Neural cell (in vitro differentiated cells): ENCODE results near the gene PANK4. TPM values are rescaled to one million over a fixed set of nuclear protein-coding genes. Genes with fewer than 3 reads are reported as not detected.

ENCODE experiments used
- H2AFZ ChIP-seq: fragments of 200-600, 300-800 bp; sonication (generic), shearing (Covaris generic); 2 replicates; pipeline ENCODE4 v1.6.0; 2014; ENCODE audit warnings: low read depth, mild to moderate bottlenecking, antibody characterized with exemption, low read length, moderate library complexity
- H3F3A ChIP-seq: fragments of 200-600 bp; shearing (Covaris generic); 2 replicates; pipeline ENCODE4 v1.6.1; 2016; ENCODE audit warnings: mild to moderate bottlenecking, moderate library complexity, mixed read lengths, antibody characterized with exemption, low read length; ENCODE audit not compliant: insufficient read depth, poor library complexity, severe bottlenecking
- H3K27ac ChIP-seq: fragments of 200-600, 300-800 bp; sonication (generic), shearing (Covaris generic); 2 replicates; pipeline ENCODE4 v1.5.1; 2014; ENCODE audit warnings: mild to moderate bottlenecking, low read length, moderate library complexity
- H3K27me3 ChIP-seq: fragments of 300-800, 200-600 bp; sonication (generic), shearing (Covaris generic); 2 replicates; pipeline ENCODE4 v1.6.0; 2014; ENCODE audit warnings: mild to moderate bottlenecking, low read depth, low read length, moderate library complexity; ENCODE audit not compliant: insufficient read depth
- H3K36me3 ChIP-seq: fragments of 300-800, 200-600 bp; sonication (generic), shearing (Covaris generic); 2 replicates; pipeline ENCODE4 v1.5.1; 2014; ENCODE audit warnings: mild to moderate bottlenecking, antibody characterized with exemption, low read length, moderate library complexity; ENCODE audit not compliant: insufficient read depth
- H3K4me2 ChIP-seq: fragments of 300-800, 200-600 bp; sonication (generic), shearing (Covaris generic); 2 replicates; pipeline ENCODE4 v1.6.0; 2014; ENCODE audit warnings: mild to moderate bottlenecking, low read length
- H3K4me3 ChIP-seq: fragments of 300-800, 200-600 bp; sonication (generic), shearing (Covaris generic); 2 replicates; pipeline ENCODE4 v1.5.1; 2014; ENCODE audit warnings: mild to moderate bottlenecking, low read length, moderate library complexity
- H3K79me2 ChIP-seq: fragments of 200-600 bp; shearing (Covaris generic); replicated peaks from 2 replicates; pipeline ENCODE4 v1.6.0; 2014; ENCODE audit warnings: mild to moderate bottlenecking, low read length, moderate library complexity; ENCODE audit not compliant: insufficient read depth
- H3K9ac ChIP-seq: fragments of 300-800, 200-600 bp; sonication (generic), shearing (Covaris generic); 2 replicates; pipeline ENCODE4 v1.6.1; 2016; ENCODE audit warnings: mild to moderate bottlenecking, low read length, mixed read lengths
- H3K9me2 ChIP-seq: fragments of 200-600 bp; shearing (Covaris generic); 2 replicates; pipeline ENCODE4 v1.6.1; 2016; ENCODE audit warnings: mild to moderate bottlenecking, low read length, mixed read lengths; ENCODE audit not compliant: insufficient read depth
- H3K9me3 ChIP-seq: fragments of 200-600, 300-800 bp; sonication (generic), shearing (Covaris generic); 2 replicates; pipeline ENCODE4 v1.6.1; 2016; ENCODE audit warnings: mild to moderate bottlenecking, mixed run types, low read length, moderate library complexity, mixed read lengths
- H4K20me1 ChIP-seq: fragments of 200-600 bp; shearing (Covaris generic); 2 replicates; pipeline ENCODE4 v1.6.1; 2016; ENCODE audit warnings: mild to moderate bottlenecking, mixed run types; ENCODE audit not compliant: insufficient read depth
- EP300 ChIP-seq: fragments of 450-650 bp; conservative IDR thresholded peaks from 2 replicates; pipeline ENCODE4 v1.6.1; 2014; ENCODE audit warnings: antibody characterized with exemption, mild to moderate bottlenecking, moderate library complexity; ENCODE audit not compliant: poor library complexity, severe bottlenecking
- EZH2 ChIP-seq: fragments of 200-600, 300-800 bp; shearing (Covaris generic), sonication (generic); IDR thresholded peaks from 2 replicates; pipeline ENCODE4 v1.6.1; 2014; ENCODE audit warnings: antibody characterized with exemption, low read length, borderline replicate concordance, mild to moderate bottlenecking; ENCODE audit not compliant: insufficient read depth, poor library complexity, severe bottlenecking
- MXI1 ChIP-seq: fragments of 450-650 bp; conservative IDR thresholded peaks from 2 replicates; pipeline ENCODE4 v1.6.1; 2014; ENCODE audit warnings: antibody characterized with exemption, mild to moderate bottlenecking; ENCODE audit not compliant: poor library complexity, severe bottlenecking
- POLR2AphosphoS5 ChIP-seq: IDR thresholded peaks from 2 replicates; pipeline ENCODE4 v1.6.1; 2012
- RAD21 ChIP-seq: fragments of 450-650 bp; conservative IDR thresholded peaks from 2 replicates; pipeline ENCODE4 v1.6.1; 2014; ENCODE audit warnings: antibody characterized with exemption, mild to moderate bottlenecking, moderate library complexity
- SMC3 ChIP-seq: fragments of 450-650 bp; conservative IDR thresholded peaks from 2 replicates; pipeline ENCODE4 v1.6.1; 2014; ENCODE audit warnings: antibody characterized with exemption, mild to moderate bottlenecking, moderate library complexity; ENCODE audit not compliant: poor library complexity
- TAF1 ChIP-seq: IDR thresholded peaks from 2 replicates; pipeline ENCODE4 v1.6.1; 2012; ENCODE audit warnings: low read depth
- polyA plus RNA-seq: library from polyadenylated mRNA; depleted of rRNA; stranded (reverse); fragments of >200 nt; gene quantifications from 2 replicates; pipeline ENCODE4 v1.2.3, GENCODE V29; 2014
- TF ChIP-seq, protein P1 (sequence below): IDR thresholded peaks from 2 replicates; pipeline ENCODE4 v1.6.1; 2012; ENCODE audit warnings: borderline replicate concordance
- TF ChIP-seq, protein P2 (sequence below): fragments of 450-650 bp; IDR thresholded peaks from 2 replicates; pipeline ENCODE4 v1.5.1; 2014; ENCODE audit warnings: antibody characterized with exemption, mild to moderate bottlenecking, moderate library complexity; ENCODE audit not compliant: poor library complexity, severe bottlenecking

PANK4 gene
- polyA plus RNA-seq, 1 donor from 2014 or later, result 37.9 TPM

GRCh38 chr1:2544093-2544874, 17.9 kb upstream of the PANK4 start:
- Histone ChIP-seq H4K20me1 (no peaks in the 10 kb centered on the region), H3K9me3 (no peaks in the 10 kb centered on the region), H3K9me2 (no peaks in the 10 kb centered on the region), H3K27ac (peak overlapping the region; percentile 26), H2AFZ (no peak overlapping the region), H3K4me3 (peak overlapping the region; percentile 46), H3K27me3 (no peaks in the 10 kb centered on the region), H3K36me3 (no peaks in the 10 kb centered on the region), H3F3A (peaks cover 2% of the 10 kb centered on the region), H3K9ac (peak overlapping the region; percentile 55), H3K79me2 (no peaks in the 10 kb centered on the region), H3K4me2 (no peak overlapping the region)
- TF ChIP-seq MXI1 (no peak), EP300 (no peak), EZH2 (no peak), SMC3 (no peak), RAD21 (no peak), TAF1 (no peak), POLR2AphosphoS5 (no peak)
- TF ChIP-seq, protein P1, sequence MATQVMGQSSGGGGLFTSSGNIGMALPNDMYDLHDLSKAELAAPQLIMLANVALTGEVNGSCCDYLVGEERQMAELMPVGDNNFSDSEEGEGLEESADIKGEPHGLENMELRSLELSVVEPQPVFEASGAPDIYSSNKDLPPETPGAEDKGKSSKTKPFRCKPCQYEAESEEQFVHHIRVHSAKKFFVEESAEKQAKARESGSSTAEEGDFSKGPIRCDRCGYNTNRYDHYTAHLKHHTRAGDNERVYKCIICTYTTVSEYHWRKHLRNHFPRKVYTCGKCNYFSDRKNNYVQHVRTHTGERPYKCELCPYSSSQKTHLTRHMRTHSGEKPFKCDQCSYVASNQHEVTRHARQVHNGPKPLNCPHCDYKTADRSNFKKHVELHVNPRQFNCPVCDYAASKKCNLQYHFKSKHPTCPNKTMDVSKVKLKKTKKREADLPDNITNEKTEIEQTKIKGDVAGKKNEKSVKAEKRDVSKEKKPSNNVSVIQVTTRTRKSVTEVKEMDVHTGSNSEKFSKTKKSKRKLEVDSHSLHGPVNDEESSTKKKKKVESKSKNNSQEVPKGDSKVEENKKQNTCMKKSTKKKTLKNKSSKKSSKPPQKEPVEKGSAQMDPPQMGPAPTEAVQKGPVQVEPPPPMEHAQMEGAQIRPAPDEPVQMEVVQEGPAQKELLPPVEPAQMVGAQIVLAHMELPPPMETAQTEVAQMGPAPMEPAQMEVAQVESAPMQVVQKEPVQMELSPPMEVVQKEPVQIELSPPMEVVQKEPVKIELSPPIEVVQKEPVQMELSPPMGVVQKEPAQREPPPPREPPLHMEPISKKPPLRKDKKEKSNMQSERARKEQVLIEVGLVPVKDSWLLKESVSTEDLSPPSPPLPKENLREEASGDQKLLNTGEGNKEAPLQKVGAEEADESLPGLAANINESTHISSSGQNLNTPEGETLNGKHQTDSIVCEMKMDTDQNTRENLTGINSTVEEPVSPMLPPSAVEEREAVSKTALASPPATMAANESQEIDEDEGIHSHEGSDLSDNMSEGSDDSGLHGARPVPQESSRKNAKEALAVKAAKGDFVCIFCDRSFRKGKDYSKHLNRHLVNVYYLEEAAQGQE, result no peak
- TF ChIP-seq, protein P2, sequence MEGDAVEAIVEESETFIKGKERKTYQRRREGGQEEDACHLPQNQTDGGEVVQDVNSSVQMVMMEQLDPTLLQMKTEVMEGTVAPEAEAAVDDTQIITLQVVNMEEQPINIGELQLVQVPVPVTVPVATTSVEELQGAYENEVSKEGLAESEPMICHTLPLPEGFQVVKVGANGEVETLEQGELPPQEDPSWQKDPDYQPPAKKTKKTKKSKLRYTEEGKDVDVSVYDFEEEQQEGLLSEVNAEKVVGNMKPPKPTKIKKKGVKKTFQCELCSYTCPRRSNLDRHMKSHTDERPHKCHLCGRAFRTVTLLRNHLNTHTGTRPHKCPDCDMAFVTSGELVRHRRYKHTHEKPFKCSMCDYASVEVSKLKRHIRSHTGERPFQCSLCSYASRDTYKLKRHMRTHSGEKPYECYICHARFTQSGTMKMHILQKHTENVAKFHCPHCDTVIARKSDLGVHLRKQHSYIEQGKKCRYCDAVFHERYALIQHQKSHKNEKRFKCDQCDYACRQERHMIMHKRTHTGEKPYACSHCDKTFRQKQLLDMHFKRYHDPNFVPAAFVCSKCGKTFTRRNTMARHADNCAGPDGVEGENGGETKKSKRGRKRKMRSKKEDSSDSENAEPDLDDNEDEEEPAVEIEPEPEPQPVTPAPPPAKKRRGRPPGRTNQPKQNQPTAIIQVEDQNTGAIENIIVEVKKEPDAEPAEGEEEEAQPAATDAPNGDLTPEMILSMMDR, result no peak

DNA sequence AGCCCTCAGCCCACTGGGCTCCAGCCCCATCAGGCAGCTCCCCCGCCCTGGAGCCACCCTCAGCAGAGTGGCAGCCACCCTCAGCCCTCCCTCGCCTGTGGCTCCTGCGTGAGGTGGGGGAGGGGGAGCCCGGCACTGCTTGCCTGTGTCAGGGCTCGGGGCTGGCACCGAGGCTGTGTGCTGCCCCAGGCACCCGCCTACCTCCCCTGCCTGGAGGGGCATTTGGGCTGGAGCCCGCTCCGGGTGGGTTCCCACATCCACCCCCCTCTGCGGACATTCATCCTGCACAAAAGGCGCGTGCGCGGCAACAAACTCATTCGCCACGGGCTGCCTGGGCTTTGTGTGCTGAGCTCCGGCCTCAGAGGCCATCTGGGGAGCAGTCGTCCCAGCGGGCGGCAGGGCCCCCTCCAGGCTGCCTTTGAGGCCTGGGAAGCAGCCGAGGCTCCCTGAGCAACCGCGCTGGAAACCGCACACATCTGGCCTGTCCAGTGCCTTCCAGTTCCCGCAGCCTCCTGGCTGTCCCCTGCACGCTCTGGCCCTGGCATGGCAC, 17.2 kb upstream of the PANK4 start:
- no peak overlapping the region for H3K4me2 ChIP-seq
- no peaks in the 10 kb centered on the region for H3K9me3 ChIP-seq
- peak overlapping the region; percentile 46 for H3K4me3 ChIP-seq
- H3K79me2 ChIP-seq, result no peaks in the 10 kb centered on the region
- H2AFZ ChIP-seq, result no peak overlapping the region
- H3K9ac ChIP-seq, result peak overlapping the region; percentile 55
- H4K20me1 ChIP-seq, result no peaks in the 10 kb centered on the region
- no peaks in the 10 kb centered on the region for H3K27me3 ChIP-seq
- peaks cover 2% of the 10 kb centered on the region for H3F3A ChIP-seq
- peak overlapping the region; percentile 26 for H3K27ac ChIP-seq
- TF ChIP-seq RAD21 (no peak), POLR2AphosphoS5 (peak; percentile 9), SMC3 (no peak), TAF1 (peak; percentile 42)
- H3K9me2 ChIP-seq, result no peaks in the 10 kb centered on the region
- no peaks in the 10 kb centered on the region for H3K36me3 ChIP-seq
